GM23338 (cell line): Measurements from ENCODE around the gene TMED8. TPM values are rescaled to one million over a fixed set of nuclear protein-coding genes. Genes with fewer than 3 reads are reported as not detected.

Experiments used
- ATAC-seq: fragments of 200-7000 bp; cut with Tn5 transposase; 3 replicates; pipeline ENCODE4 v1.9.1; 2020
- DNase-seq: peaks from one replicate; pipeline ENCODE4 v3.0.0-alpha.2; 2015; ENCODE audit warnings: low spot score
- H2AFZ ChIP-seq: fragments of 200-600 bp; sonication (generic); 2 replicates; pipeline ENCODE4 v1.8.0; 2016; ENCODE audit warnings: antibody characterized with exemption, mild to moderate bottlenecking, moderate library complexity
- H3F3A ChIP-seq: fragments of 200-600 bp; sonication (generic); replicated peaks from 2 replicates; pipeline ENCODE4 v1.8.0; 2017; ENCODE audit warnings: antibody characterized with exemption, mixed run types, low read depth
- H3K27ac ChIP-seq: fragments of 200-600 bp; sonication (generic); 2 replicates; pipeline ENCODE4 v1.6.1; 2016; ENCODE audit warnings: low read depth
- H3K27me3 ChIP-seq: fragments of 200-600 bp; sonication (generic); 2 replicates; pipeline ENCODE4 v1.8.0; 2016; ENCODE audit warnings: mild to moderate bottlenecking, mixed run types, moderate library complexity; ENCODE audit not compliant: insufficient read depth
- H3K36me3 ChIP-seq: fragments of 200-600 bp; sonication (generic); 2 replicates; pipeline ENCODE4 v1.8.0; 2016; ENCODE audit warnings: mild to moderate bottlenecking; ENCODE audit not compliant: insufficient read depth
- H3K4me1 ChIP-seq: fragments of 200-600 bp; sonication (generic); 2 replicates; pipeline ENCODE4 v1.8.0; 2016; ENCODE audit warnings: mild to moderate bottlenecking, moderate library complexity; ENCODE audit not compliant: insufficient read depth
- H3K4me2 ChIP-seq: fragments of 200-600 bp; sonication (generic); 2 replicates; pipeline ENCODE4 v1.7.1; 2017; ENCODE audit warnings: mixed run types
- H3K4me3 ChIP-seq: fragments of 200-600 bp; sonication (generic); 2 replicates; pipeline ENCODE4 v1.6.1; 2016; ENCODE audit warnings: mixed run types
- H3K79me2 ChIP-seq: fragments of 200-600 bp; sonication (generic); replicated peaks from 2 replicates; pipeline ENCODE4 v1.8.0; 2017; ENCODE audit warnings: mild to moderate bottlenecking; ENCODE audit not compliant: insufficient read depth
- H3K9me2 ChIP-seq: fragments of 200-600 bp; sonication (generic); 2 replicates; pipeline ENCODE4 v1.8.0; 2017; ENCODE audit not compliant: insufficient read depth
- H4K20me1 ChIP-seq: fragments of 200-600 bp; sonication (generic); replicated peaks from 2 replicates; pipeline ENCODE4 v1.8.0; 2017; ENCODE audit warnings: mild to moderate bottlenecking; ENCODE audit not compliant: insufficient read depth
- H3K27ac Mint-ChIP-seq: 2 replicates; pipeline ENCODE4 v1.8.0; 2020; ENCODE audit warnings: inconsistent platforms, mild to moderate bottlenecking, moderate library complexity, mixed read lengths
- H3K27me3 Mint-ChIP-seq: 3 replicates; pipeline ENCODE4 v1.8.0; 2022; ENCODE audit warnings: low read depth, mild to moderate bottlenecking, moderate library complexity, mixed read lengths, inconsistent platforms; ENCODE audit not compliant: insufficient read depth, poor library complexity
- H3K36me3 Mint-ChIP-seq: 3 replicates; pipeline ENCODE4 v1.8.0; 2021; ENCODE audit warnings: low read depth, mild to moderate bottlenecking, inconsistent platforms, moderate library complexity, mixed read lengths
- H3K4me1 Mint-ChIP-seq: 3 replicates; pipeline ENCODE4 v1.8.0; 2020; ENCODE audit warnings: mild to moderate bottlenecking, inconsistent platforms, mixed read lengths
- H3K4me3 Mint-ChIP-seq: 3 replicates; pipeline ENCODE4 v1.8.0; 2021; ENCODE audit warnings: moderate library complexity, mild to moderate bottlenecking, inconsistent platforms, mixed read lengths
- H3K9me3 Mint-ChIP-seq: 3 replicates; pipeline ENCODE4 v1.8.0; 2020; ENCODE audit warnings: moderate library complexity, mild to moderate bottlenecking, inconsistent platforms, mixed read lengths
- CREB1 ChIP-seq: fragments of 250-450 bp; sonication (Bioruptor Pico); IDR thresholded peaks from 2 replicates; pipeline ENCODE4 v1.5.0; 2020; ENCODE audit warnings: low read depth, mild to moderate bottlenecking, moderate library complexity
- CTCF ChIP-seq, 2 experiments: fragments of 200-600 bp in 1 of 2; sonication (generic) in 1 of 2; conservative IDR thresholded peaks; 2 replicates each; pipeline versions ENCODE4 v1.5.1 to v1.6.1; 2016 to 2017; ENCODE audit warnings: antibody characterized with exemption in 2 of 2, low read depth in 2 of 2, mild to moderate bottlenecking in 2 of 2, moderate library complexity in 1 of 2
- ETS1 ChIP-seq: IDR thresholded peaks from 2 replicates; pipeline ENCODE4 v1.6.1; 2016; ENCODE audit warnings: antibody characterized with exemption
- EZH2 ChIP-seq: fragments of 200-600 bp; sonication (generic); IDR thresholded peaks from one replicate; pipeline ENCODE4 v1.8.0; 2017; ENCODE audit warnings: antibody characterized with exemption, mild to moderate bottlenecking, low read depth; ENCODE audit not compliant: unreplicated experiment
- EZH2phosphoT487 ChIP-seq: fragments of 200-600 bp; sonication (generic); IDR thresholded peaks from one replicate; pipeline ENCODE4 v1.8.1; 2018; ENCODE audit warnings: antibody characterized with exemption; ENCODE audit not compliant: unreplicated experiment
- JUNB ChIP-seq: IDR thresholded peaks from one replicate; pipeline ENCODE4 v1.6.1; 2016; ENCODE audit warnings: antibody characterized with exemption; ENCODE audit not compliant: unreplicated experiment
- NANOG ChIP-seq: IDR thresholded peaks from 2 replicates; pipeline ENCODE4 v1.6.1; 2016; ENCODE audit warnings: antibody characterized with exemption, borderline replicate concordance
- POLR2AphosphoS5 ChIP-seq: IDR thresholded peaks from 2 replicates; pipeline ENCODE4 v1.6.1; 2016; ENCODE audit warnings: antibody characterized with exemption, low read depth
- REST ChIP-seq: IDR thresholded peaks from one replicate; pipeline ENCODE4 v1.6.1; 2018; ENCODE audit warnings: antibody characterized with exemption; ENCODE audit not compliant: unreplicated experiment
- STAT1 ChIP-seq: IDR thresholded peaks from one replicate; pipeline ENCODE4 v1.6.1; 2016; ENCODE audit warnings: antibody characterized with exemption; ENCODE audit not compliant: unreplicated experiment
- ZNF114 ChIP-seq: fragments of 250-450 bp; sonication (Bioruptor Pico); IDR thresholded peaks from 2 replicates; pipeline ENCODE4 v1.5.0; 2020; ENCODE audit warnings: mild to moderate bottlenecking, moderate library complexity
- ZNF331 ChIP-seq: fragments of 250-450 bp; sonication (Bioruptor Pico); IDR thresholded peaks from 2 replicates; pipeline ENCODE4 v1.5.0; 2020; ENCODE audit warnings: low read depth, mild to moderate bottlenecking, moderate library complexity
- ZNF462 ChIP-seq: fragments of 250-450 bp; sonication (Bioruptor Pico); IDR thresholded peaks from 2 replicates; pipeline ENCODE4 v1.5.0; 2020; ENCODE audit warnings: mild to moderate bottlenecking, moderate library complexity
- polyA plus RNA-seq: library from polyadenylated mRNA; unstranded; fragments of >200 nt; fragmentation: Nextera tagmentation; extraction: Ambion mirVana; gene quantifications from 2 replicates; pipeline ENCODE4 v1.2.1, GENCODE V29; 2016
- total RNA-seq: library from RNA; depleted of rRNA; stranded (reverse); fragments of >200 nt; shearing (Covaris generic); gene quantifications from 2 replicates; pipeline ENCODE4 v1.2.3, GENCODE V29; 2014

The TMED8 gene
- total and polyA plus RNA-seq, 2 experiments from 2014 or later = 4.3 to 13.8 TPM

- no peak for DNase-seq
- Mint-ChIP-seq H3K9me3 (no peaks in the 10 kb centered on the region), H3K27ac (no peak overlapping the region), H3K36me3 (peaks cover 20% of the 10 kb centered on the region), H3K27me3 (no peaks in the 10 kb centered on the region), H3K4me3 (no peak overlapping the region), H3K4me1 (peaks cover 74% of the 10 kb centered on the region)
- no peak overlapping the region for H3K27ac ChIP-seq
- no peak for TF ChIP-seq ZNF331
- TF ChIP-seq POLR2AphosphoS5 = no peak
- no peak for TF ChIP-seq STAT1
- TF ChIP-seq JUNB = no peak
- no peak for TF ChIP-seq ETS1
- no peak for TF ChIP-seq CREB1 (CRISPR knock-in tag)
- TF ChIP-seq REST = no peak
- no peak for TF ChIP-seq EZH2
- no peak for TF ChIP-seq EZH2phosphoT487
- TF ChIP-seq ZNF114 (CRISPR knock-in tag) = no peak
- TF ChIP-seq NANOG = no peak
- TF ChIP-seq CTCF (conservative IDR thresholded peaks at IDR 0.05; ENCODE audit: low read depth in 2 of 2) = no peak
- TF ChIP-seq ZNF462 (CRISPR knock-in tag) = no peak
- no peaks in the 10 kb centered on the region for H3K79me2 ChIP-seq
- no peak overlapping the region for H3K4me3 ChIP-seq
- 0 out of 2 replicates have a peak, but pooled peaks cover 4% of the 10 kb centered on the region for H3K9me2 ChIP-seq
- no peak overlapping the region for H2AFZ ChIP-seq
- ATAC-seq = no peak
- H3K27me3 ChIP-seq = no peaks in the 10 kb centered on the region
- no peaks in the 10 kb centered on the region for H3F3A ChIP-seq
- H3K4me2 ChIP-seq = no peak overlapping the region
- H3K4me1 ChIP-seq = peaks cover 49% of the 10 kb centered on the region
- H3K36me3 ChIP-seq = no peaks in the 10 kb centered on the region
- no peaks in the 10 kb centered on the region for H4K20me1 ChIP-seq
These were observed 36.5 kb downstream of the TMED8 start for GRCh38 chr14:77340389-77340788.
